CD4-positive, CD25-positive, alpha-beta regulatory T cell (primary cell): ENCODE data around the gene BUD31. TPM values are rescaled to one million over a fixed set of nuclear protein-coding genes. Genes with fewer than 3 reads are reported as not detected.

Source experiments
- ATAC-seq, 2 donors: fragments of 150-1000 bp; cut with Tn5 transposase; one replicate each; pipeline ENCODE4 v1.10.0; 2021; ENCODE audit warnings: low read depth in 2 of 2, moderate number of reproducible peaks in 2 of 2, moderate library complexity in 1 of 2
- DNase-seq, 3 donors: peaks; one replicate each; pipeline versions ENCODE4 v3.0.0 to v3.0.0-alpha.2; 2012 to 2022; ENCODE audit warnings: mixed read lengths in 1 of 3
- H3K27ac ChIP-seq: one replicate; pipeline ENCODE4 v1.7.0; 2013; ENCODE audit warnings: mild to moderate bottlenecking, low read length; ENCODE audit not compliant: insufficient read depth, poor library complexity, severe bottlenecking
- H3K27me3 ChIP-seq: one replicate; pipeline ENCODE4 v1.7.0; 2013; ENCODE audit warnings: low read length; ENCODE audit not compliant: control insufficient read depth, insufficient read depth
- H3K36me3 ChIP-seq: one replicate; pipeline ENCODE4 v1.7.0; 2013; ENCODE audit warnings: mild to moderate bottlenecking, low read length, moderate library complexity; ENCODE audit not compliant: control insufficient read depth, insufficient read depth
- H3K4me1 ChIP-seq: 2 replicates; pipeline ENCODE4 v1.7.0; 2013; ENCODE audit warnings: mild to moderate bottlenecking, low read length; ENCODE audit not compliant: insufficient read depth, control insufficient read depth, poor library complexity, severe bottlenecking
- H3K4me3 ChIP-seq: one replicate; pipeline ENCODE4 v1.7.0; 2013; ENCODE audit warnings: low read depth, mild to moderate bottlenecking, low read length, moderate library complexity
- H3K9me3 ChIP-seq, 2 experiments: 1 replicate in 1 of 2; 2 replicates in 1 of 2; pipeline ENCODE4 v1.7.0; 2013; ENCODE audit warnings: low read length in 2 of 2, mild to moderate bottlenecking in 1 of 2, moderate library complexity in 1 of 2; ENCODE audit not compliant: control insufficient read depth in 2 of 2
- H3K27ac Mint-ChIP-seq, 3 donors: one replicate each; pipeline ENCODE4 v1.8.0; 2020 to 2022; ENCODE audit warnings: mild to moderate bottlenecking in 3 of 3, mixed read lengths in 3 of 3, moderate library complexity in 2 of 3
- H3K27me3 Mint-ChIP-seq: one replicate; pipeline ENCODE4 v1.8.0; 2022; ENCODE audit warnings: mild to moderate bottlenecking, mixed read lengths
- H3K36me3 Mint-ChIP-seq: one replicate; pipeline ENCODE4 v1.8.0; 2020; ENCODE audit warnings: mixed read lengths
- H3K4me1 Mint-ChIP-seq, 4 donors: one replicate each; pipeline ENCODE4 v1.8.0; 2020 to 2022; ENCODE audit warnings: mixed read lengths in 4 of 4, mild to moderate bottlenecking in 1 of 4
- H3K4me3 Mint-ChIP-seq, 4 donors: one replicate each; pipeline ENCODE4 v1.8.0; 2020 to 2022; ENCODE audit warnings: mild to moderate bottlenecking in 4 of 4, mixed read lengths in 4 of 4, moderate library complexity in 3 of 4
- H3K9me3 Mint-ChIP-seq, 7 donors: one replicate each; pipeline ENCODE4 v1.8.0; 2020 to 2022; ENCODE audit warnings: mixed read lengths in 7 of 7, mild to moderate bottlenecking in 3 of 7, moderate library complexity in 2 of 7
- polyA plus RNA-seq, 4 donors: library from polyadenylated mRNA; unstranded; fragments of 300-500 nt; fragmentation: Illumina TruSeq; gene quantifications; one replicate each; pipeline ENCODE4 v1.2.3, GENCODE V29; 2021
- total RNA-seq: library from RNA; stranded (reverse); gene quantifications from one replicate; pipeline ENCODE4 v1.2.3, GENCODE V29; 2022

Gene BUD31
- total and polyA plus RNA-seq, 5 donors from 2014 or later = 130 to 251 (median 199) TPM

DNA sequence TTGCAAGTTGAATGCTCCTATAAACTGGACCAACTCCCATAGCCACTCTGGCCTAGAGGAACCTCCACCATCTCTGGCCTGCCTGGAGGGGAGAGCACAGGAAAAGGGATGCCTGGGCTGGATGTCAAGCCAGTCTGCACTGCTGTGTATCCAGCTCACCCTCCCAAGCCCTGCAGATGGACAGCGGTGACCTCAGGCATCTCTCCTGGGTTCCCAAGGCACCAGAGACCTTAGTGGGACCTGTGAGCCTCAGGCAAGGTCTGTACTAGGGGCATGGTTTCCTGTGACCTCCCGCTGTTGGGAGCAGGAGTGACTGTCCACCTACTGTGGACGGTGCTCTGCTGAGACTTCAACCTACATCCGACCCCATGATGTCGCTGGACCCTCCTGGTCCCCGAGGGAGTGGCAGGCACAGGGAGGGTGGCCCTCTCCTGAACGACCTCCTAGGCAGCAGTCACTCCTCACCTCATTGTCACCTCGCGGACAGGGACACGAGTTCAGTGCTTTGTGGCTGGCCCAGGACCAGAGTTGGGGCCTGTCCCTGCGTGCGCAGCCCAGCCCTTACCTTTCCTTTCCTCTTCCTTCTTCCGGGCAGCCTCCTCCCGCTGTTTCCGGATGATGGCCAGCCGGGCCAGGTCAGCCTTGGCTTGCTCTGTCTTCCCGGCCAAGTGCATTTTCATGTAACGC lies 11.3 kb upstream of the BUD31 start:
- Mint-ChIP-seq H3K9me3 (peaks cover 0 to 2% (median 0%) of the 10 kb centered on the region in 7 donors), H3K27me3 (no peaks in the 10 kb centered on the region), H3K4me3 (peak overlapping the region in 2 of 4 donors; percentile 38 to 45), H3K27ac (peak overlapping the region in 1 of 3 donors; percentile 85), H3K4me1 (peaks cover 0 to 41% (median 10%) of the 10 kb centered on the region in 4 donors), H3K36me3 (peaks cover 25% of the 10 kb centered on the region)
- no peak overlapping the region for H3K27ac ChIP-seq
- no peaks in the 10 kb centered on the region for H3K27me3 ChIP-seq
- peaks cover 18% of the 10 kb centered on the region for H3K4me1 ChIP-seq
- no peaks in the 10 kb centered on the region for H3K9me3 ChIP-seq
- no peak for ATAC-seq
- H3K36me3 ChIP-seq = peaks cover 63% of the 10 kb centered on the region
- no peak overlapping the region for H3K4me3 ChIP-seq
- DNase-seq = no peak

DNA sequence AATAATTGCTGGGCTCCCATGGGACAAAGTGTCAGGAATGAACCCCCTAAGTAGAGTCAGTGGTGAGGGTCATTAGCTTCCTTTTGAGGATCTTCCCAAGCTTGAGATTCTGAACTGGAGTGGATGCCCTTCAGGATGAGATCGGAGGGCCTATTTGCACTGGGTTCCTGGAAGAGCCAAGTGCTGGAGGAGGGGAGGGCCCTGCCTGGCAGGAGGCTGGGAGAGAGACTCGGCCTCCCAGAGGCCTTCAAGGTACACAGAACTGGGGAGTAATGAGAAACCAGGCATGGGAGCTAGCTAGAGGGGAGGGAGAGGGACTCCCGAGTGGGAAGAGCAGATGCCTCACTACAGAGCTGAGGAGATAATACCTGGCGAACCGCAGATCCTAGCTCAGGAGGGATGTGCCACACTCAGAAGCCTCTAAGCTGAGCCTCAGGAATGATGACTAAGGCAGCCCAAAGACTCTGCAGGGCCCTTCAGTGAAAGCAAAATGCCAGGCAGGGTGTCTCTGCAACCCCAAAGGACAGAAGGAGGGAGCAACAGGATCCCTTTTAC lies 9.8 kb upstream of the BUD31 start:
- H3K27me3 Mint-ChIP-seq = no peaks in the 10 kb centered on the region
- peaks cover 0 to 2% (median 0%) of the 10 kb centered on the region in 7 donors for H3K9me3 Mint-ChIP-seq
- peaks cover 3% of the 10 kb centered on the region for H3K4me1 ChIP-seq
- peaks cover 0 to 34% (median 13%) of the 10 kb centered on the region in 4 donors for H3K4me1 Mint-ChIP-seq
- no peaks in the 10 kb centered on the region for H3K27me3 ChIP-seq
- H3K36me3 ChIP-seq = peaks cover 70% of the 10 kb centered on the region
- H3K4me3 Mint-ChIP-seq = peak overlapping the region in 1 of 4 donors; percentile 45
- peak overlapping the region; percentile 50 to 92 (median 80) for H3K27ac Mint-ChIP-seq
- no peak overlapping the region for H3K4me3 ChIP-seq
- H3K36me3 Mint-ChIP-seq = peaks cover 35% of the 10 kb centered on the region
- no peak for DNase-seq
- H3K27ac ChIP-seq = peak overlapping the region; percentile 41
- no peaks in the 10 kb centered on the region for H3K9me3 ChIP-seq
- ATAC-seq = no peak

DNA sequence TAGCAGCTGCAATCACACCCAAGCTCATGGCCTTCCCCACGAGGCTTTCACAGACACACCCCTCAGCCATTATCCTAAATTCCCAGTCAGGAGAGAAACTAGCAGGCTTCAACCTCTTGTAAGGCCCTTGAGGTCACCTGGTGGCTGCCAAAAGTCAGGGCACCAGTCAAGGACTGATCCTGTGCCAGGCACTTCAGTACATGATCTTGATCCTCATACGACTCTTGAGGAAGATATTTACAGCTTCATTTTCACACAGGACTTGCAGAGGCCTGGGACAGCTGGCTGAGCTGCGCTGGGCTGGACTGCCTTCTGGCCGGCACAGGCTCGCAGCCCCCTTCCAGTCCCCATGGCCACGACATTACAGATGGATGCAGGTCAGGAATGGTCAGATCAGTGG lies 9.2 kb upstream of the BUD31 start:
- peak in 1 of 2 donors; percentile 23 for ATAC-seq
- peaks cover 36% of the 10 kb centered on the region for H3K36me3 Mint-ChIP-seq
- H3K27me3 Mint-ChIP-seq = no peaks in the 10 kb centered on the region
- H3K4me3 Mint-ChIP-seq = no peak overlapping the region
- Histone ChIP-seq H3K4me1 (no peaks in the 10 kb centered on the region), H3K27me3 (no peaks in the 10 kb centered on the region), H3K27ac (peak overlapping the region; percentile 41), H3K9me3 (no peaks in the 10 kb centered on the region), H3K36me3 (peaks cover 70% of the 10 kb centered on the region), H3K4me3 (no peak overlapping the region)
- peaks cover 0 to 32% (median 17%) of the 10 kb centered on the region in 4 donors for H3K4me1 Mint-ChIP-seq
- peaks cover 0 to 2% (median 0%) of the 10 kb centered on the region in 7 donors for H3K9me3 Mint-ChIP-seq
- peak overlapping the region; percentile 20 to 93 (median 50) for H3K27ac Mint-ChIP-seq
- no peak for DNase-seq

DNA sequence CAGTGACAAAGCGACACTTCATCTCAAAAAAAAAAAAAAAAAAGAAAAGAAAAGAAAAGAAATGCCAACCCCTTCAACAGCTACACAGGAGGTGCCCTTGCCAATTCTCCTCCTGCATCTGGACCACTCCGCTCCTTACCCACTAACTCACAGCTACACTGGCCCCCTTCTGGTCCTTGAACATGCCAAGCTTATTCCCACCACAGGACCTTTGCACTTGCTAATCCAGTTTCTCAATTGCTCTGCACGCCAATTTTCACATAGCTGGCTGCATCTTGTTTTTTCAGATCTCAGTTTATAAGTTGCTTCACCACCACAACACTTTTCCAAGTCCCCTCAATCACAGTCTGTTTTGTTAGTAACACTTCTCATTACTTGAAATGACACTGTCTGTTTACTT lies 5.9 kb upstream of the BUD31 start:
- no peak overlapping the region for H3K27ac ChIP-seq
- Mint-ChIP-seq H3K4me3 (peak overlapping the region in 2 of 4 donors; percentile 3 to 75), H3K9me3 (peaks cover 0 to under 1% (median 0%) of the 10 kb centered on the region in 7 donors), H3K4me1 (peaks cover 6 to 50% (median 32%) of the 10 kb centered on the region in 4 donors), H3K36me3 (peaks cover 30% of the 10 kb centered on the region), H3K27me3 (no peaks in the 10 kb centered on the region), H3K27ac (peak overlapping the region; percentile 27 to 77 (median 71))
- ATAC-seq (no peak), DNase-seq (no peak)
- H3K9me3 ChIP-seq = no peaks in the 10 kb centered on the region
- no peak overlapping the region for H3K4me3 ChIP-seq
- H3K4me1 ChIP-seq = peaks cover 15% of the 10 kb centered on the region
- no peaks in the 10 kb centered on the region for H3K27me3 ChIP-seq
- peaks cover 45% of the 10 kb centered on the region for H3K36me3 ChIP-seq

DNA sequence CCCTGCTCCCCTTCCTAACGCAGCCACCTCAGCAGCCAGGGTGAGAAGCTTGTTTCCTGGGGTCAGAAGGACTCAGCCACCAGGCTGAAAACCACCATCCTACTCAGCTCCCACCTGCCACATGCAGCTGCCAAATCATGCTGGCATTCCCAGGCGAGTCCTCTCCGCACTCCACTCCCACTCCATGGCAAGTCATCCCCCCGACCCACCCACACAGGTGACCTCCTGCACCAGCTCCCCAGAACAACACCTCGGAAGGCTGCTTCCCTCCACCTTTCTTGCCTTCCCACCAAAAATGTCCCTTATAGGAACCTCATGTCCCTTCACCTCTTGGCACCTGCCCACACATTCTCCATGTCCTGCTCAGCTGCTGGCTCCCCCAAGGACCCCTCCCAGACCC lies 5.0 kb upstream of the BUD31 start:
- Mint-ChIP-seq H3K36me3 (peaks cover 23% of the 10 kb centered on the region), H3K27me3 (no peaks in the 10 kb centered on the region), H3K9me3 (no peaks in the 10 kb centered on the region), H3K4me1 (peaks cover 6 to 50% (median 34%) of the 10 kb centered on the region in 4 donors), H3K27ac (peak overlapping the region in 2 of 3 donors; percentile 43 to 71), H3K4me3 (peak overlapping the region in 1 of 4 donors; percentile 48)
- no peak overlapping the region for H3K27ac ChIP-seq
- H3K4me3 ChIP-seq = no peak overlapping the region
- no peaks in the 10 kb centered on the region for H3K27me3 ChIP-seq
- no peak for ATAC-seq
- DNase-seq = no peak
- H3K36me3 ChIP-seq = peaks cover 40% of the 10 kb centered on the region
- no peaks in the 10 kb centered on the region for H3K9me3 ChIP-seq
- H3K4me1 ChIP-seq = peaks cover 18% of the 10 kb centered on the region

DNA sequence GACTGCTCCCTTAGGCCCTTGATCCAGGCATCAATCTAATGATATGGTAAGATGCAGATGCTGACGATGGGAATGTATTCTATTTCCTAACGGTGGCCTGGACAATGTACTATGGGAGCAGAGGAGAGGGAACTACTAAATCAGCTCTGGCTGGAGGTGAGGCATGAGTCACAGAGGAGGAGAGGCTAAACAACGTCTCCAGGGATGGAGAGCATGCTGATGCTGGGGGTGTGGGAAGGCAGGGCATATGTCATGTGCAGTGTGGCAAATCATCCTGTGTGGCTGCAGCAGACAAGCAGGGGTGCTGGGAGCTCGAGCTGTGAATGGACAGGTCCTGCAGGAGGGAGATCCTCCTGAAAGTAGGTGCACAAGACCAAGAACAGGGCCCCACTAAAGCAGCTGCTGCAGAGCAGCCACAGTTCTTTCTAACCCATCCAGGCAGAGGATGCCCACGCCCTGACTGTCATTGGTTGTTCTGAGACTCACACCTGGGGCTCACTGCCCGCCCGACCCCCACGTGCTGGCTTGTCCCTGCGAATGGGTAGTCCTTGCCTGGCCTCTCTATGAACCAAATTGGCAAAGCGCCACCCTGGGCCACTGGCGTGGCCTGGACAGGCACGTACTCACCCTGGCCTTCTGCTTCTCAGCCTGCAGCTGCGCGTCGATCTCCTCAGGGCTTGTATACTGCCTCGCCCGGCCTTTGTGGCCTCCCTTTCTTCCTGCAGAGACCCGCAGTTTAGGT lies 4.4 kb upstream of the BUD31 start:
- no peaks in the 10 kb centered on the region for H3K9me3 Mint-ChIP-seq
- ATAC-seq (no peak), DNase-seq (no peak)
- peak overlapping the region in 2 of 3 donors; percentile 43 to 81 for H3K27ac Mint-ChIP-seq
- no peak overlapping the region for H3K4me3 ChIP-seq
- H3K27ac ChIP-seq = no peak overlapping the region
- peaks cover 6 to 57% (median 37%) of the 10 kb centered on the region in 4 donors for H3K4me1 Mint-ChIP-seq
- peaks cover 3% of the 10 kb centered on the region for H3K27me3 Mint-ChIP-seq
- peaks cover 20% of the 10 kb centered on the region for H3K36me3 Mint-ChIP-seq
- peaks cover 20% of the 10 kb centered on the region for H3K4me1 ChIP-seq
- no peaks in the 10 kb centered on the region for H3K9me3 ChIP-seq
- no peaks in the 10 kb centered on the region for H3K27me3 ChIP-seq
- peak overlapping the region in 2 of 4 donors; percentile 38 to 60 for H3K4me3 Mint-ChIP-seq
- peaks cover 40% of the 10 kb centered on the region for H3K36me3 ChIP-seq

DNA sequence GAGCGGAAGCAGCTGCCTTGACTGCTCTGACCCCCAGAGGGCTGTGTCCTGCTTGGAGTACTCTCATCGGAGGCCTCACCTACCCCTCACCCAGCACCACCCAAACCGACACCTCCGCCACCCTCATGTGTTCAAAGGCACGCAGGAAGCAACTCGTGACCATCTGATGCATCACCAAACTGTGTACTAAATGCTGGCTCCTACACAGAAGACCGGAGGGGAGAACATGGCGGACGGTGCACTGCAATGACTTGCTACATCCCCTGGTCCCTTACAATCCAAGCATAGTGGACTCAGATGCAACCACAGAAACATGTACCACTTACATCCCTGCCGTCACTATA lies 3.8 kb upstream of the BUD31 start:
- no peak overlapping the region for H3K27ac Mint-ChIP-seq

More for the DNA sequence above, 3.8 kb upstream of the BUD31 start:
- H3K4me3 ChIP-seq = no peak overlapping the region
- Mint-ChIP-seq H3K9me3 (no peaks in the 10 kb centered on the region), H3K4me1 (peaks cover 6 to 62% (median 39%) of the 10 kb centered on the region in 4 donors), H3K36me3 (peaks cover 20% of the 10 kb centered on the region), H3K27me3 (peaks cover 4% of the 10 kb centered on the region), H3K4me3 (peak overlapping the region in 2 of 4 donors; percentile 27 to 60)
- DNase-seq (no peak), ATAC-seq (no peak)
- H3K27ac ChIP-seq = peak overlapping the region; percentile 10
- H3K9me3 ChIP-seq = no peaks in the 10 kb centered on the region
- no peaks in the 10 kb centered on the region for H3K27me3 ChIP-seq
- peaks cover 36% of the 10 kb centered on the region for H3K36me3 ChIP-seq
- H3K4me1 ChIP-seq = peaks cover 26% of the 10 kb centered on the region
